Midbrain (tissue), 1 donor: Measurements from ENCODE around the gene PPIP5K1.

Experiments
- DNase-seq: peaks from one replicate; lab custom pipeline; 2025; lab: John Stamatoyannopoulos, UW

Gene PPIP5K1

GRCh38 chr15:43488790-43489189 lies 101.2 kb downstream of the PPIP5K1 start:
- no peak for DNase-seq

GRCh38 chr15:43487271-43487895 lies 102.6 kb downstream of the PPIP5K1 start:
- no peak for DNase-seq

- no peak for DNase-seq
Observed at GRCh38 chr15:43484455-43484854, 105.6 kb downstream of the PPIP5K1 start.
